ENCODE measurements around the gene NAT10.
A peak's percentile ranks its signal among the peaks of the same experiment; 100 is the strongest.

NAT10 gene

DNA sequence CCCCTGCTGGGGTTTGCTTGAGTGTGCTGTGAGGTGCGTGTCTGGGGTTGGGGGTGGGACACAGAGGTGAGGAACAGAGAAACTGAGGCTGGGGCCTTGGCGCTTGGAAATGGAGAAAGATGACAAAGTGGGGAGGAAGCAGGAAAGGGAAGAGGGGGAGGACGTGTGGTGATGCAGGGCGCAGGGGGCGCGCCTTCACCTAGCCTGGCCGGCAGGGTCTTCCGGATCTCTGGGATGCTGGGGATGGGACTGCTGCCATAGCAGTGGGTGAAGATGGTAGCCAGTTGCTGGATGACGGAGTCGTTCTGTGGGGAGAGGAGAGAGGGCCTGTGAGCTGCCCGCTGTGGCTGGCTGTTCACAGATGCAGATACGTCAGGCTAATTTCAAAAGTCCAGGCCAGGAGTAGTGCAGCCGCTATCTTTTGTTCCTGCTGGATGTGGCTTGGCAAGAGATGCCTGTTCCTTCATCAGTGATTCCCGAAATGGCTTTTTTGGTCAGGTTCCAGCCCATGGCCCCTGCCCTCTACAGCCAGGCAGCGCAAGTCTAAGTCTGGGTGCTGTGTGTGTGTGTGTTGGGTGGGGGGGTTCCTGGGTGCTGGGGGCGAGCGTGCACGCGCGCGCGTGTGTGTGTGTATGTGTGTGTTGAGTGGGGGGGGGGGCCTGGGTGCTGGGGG lies 54.8 kb downstream of the NAT10 start:
- TF ChIP-seq, protein P1, sequence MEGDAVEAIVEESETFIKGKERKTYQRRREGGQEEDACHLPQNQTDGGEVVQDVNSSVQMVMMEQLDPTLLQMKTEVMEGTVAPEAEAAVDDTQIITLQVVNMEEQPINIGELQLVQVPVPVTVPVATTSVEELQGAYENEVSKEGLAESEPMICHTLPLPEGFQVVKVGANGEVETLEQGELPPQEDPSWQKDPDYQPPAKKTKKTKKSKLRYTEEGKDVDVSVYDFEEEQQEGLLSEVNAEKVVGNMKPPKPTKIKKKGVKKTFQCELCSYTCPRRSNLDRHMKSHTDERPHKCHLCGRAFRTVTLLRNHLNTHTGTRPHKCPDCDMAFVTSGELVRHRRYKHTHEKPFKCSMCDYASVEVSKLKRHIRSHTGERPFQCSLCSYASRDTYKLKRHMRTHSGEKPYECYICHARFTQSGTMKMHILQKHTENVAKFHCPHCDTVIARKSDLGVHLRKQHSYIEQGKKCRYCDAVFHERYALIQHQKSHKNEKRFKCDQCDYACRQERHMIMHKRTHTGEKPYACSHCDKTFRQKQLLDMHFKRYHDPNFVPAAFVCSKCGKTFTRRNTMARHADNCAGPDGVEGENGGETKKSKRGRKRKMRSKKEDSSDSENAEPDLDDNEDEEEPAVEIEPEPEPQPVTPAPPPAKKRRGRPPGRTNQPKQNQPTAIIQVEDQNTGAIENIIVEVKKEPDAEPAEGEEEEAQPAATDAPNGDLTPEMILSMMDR (conservative IDR thresholded peaks at IDR 0.05; ENCODE audit: low read depth, low read length): no peak
- DNase-seq (ENCODE audit: low read depth): peak; percentile 16
- no peak overlapping the region for H3K4me3 ChIP-seq (ENCODE audit: low read depth, low read length)

- no peak overlapping the region for H3K4me3 ChIP-seq (ENCODE audit: low read depth, low read length)
- TF ChIP-seq, protein P1 (conservative IDR thresholded peaks at IDR 0.05; ENCODE audit: low read depth, low read length): no peak
- no peak for DNase-seq (ENCODE audit: low read depth)
Observed at GRCh38 chr11:34160791-34161190, 55.4 kb downstream of the NAT10 start.

- no peak for DNase-seq (ENCODE audit: low read depth)
- H3K4me3 ChIP-seq (ENCODE audit: low read depth, low read length): no peak overlapping the region
- TF ChIP-seq, protein P1 (conservative IDR thresholded peaks at IDR 0.05; ENCODE audit: low read depth, low read length): no peak
Observed at GRCh38 chr11:34161361-34161760, 55.9 kb downstream of the NAT10 start.

- DNase-seq (ENCODE audit: low read depth): peak; percentile 25
- no peak overlapping the region for H3K4me3 ChIP-seq (ENCODE audit: low read depth, low read length)
- TF ChIP-seq, protein P1 (conservative IDR thresholded peaks at IDR 0.05; ENCODE audit: low read depth, low read length): no peak
Observed at GRCh38 chr11:34161812-34162492, 56.5 kb downstream of the NAT10 start.

DNA sequence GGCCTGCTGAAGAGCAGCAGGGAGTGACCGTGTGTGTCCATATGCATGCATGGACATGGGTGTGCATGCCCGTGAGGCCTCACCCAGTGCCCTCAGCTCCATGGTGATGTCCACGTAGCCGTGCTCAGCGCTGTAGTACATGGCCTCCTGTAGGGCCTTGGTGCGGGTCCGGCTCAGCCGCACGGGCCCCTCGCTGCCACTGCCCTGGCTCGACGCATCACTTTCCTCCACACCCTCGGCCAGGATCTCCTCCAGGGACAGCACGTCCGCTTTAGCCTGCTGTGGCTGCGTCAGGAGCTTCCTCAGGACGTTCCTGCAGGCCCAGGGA lies 57.0 kb downstream of the NAT10 start:
- TF ChIP-seq, protein P1 (conservative IDR thresholded peaks at IDR 0.05; ENCODE audit: low read depth, low read length): no peak
- no peak for DNase-seq (ENCODE audit: low read depth)
- H3K4me3 ChIP-seq (ENCODE audit: low read depth, low read length): no peak overlapping the region

GRCh38 chr11:34162856-34163255 lies 57.4 kb downstream of the NAT10 start:
- no peak overlapping the region for H3K4me3 ChIP-seq (ENCODE audit: low read depth, low read length)
- TF ChIP-seq, protein P1 (conservative IDR thresholded peaks at IDR 0.05; ENCODE audit: low read depth, low read length): no peak

DNA sequence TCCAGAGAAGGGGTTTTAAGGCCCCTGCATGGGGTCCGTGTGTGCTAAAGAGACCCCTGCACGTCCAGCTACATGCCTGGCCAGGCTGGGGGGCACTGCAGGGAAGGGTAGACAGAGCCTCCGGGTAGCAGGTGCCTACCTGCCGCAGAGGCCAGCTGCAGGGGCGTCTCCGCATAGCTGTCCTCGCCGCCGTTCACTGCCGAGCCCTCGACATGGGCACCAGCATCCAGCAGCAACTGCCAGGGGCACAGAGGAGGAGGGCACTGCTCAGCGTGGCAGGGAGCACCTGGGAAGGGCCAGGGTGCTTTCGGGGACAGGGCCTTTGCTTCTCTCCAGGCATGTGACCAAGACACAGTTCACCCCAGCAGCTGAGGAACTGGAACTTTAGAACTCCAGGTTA lies 59.7 kb downstream of the NAT10 start:
- H3K4me3 ChIP-seq (ENCODE audit: low read depth, low read length): no peak overlapping the region
- TF ChIP-seq, protein P1 (conservative IDR thresholded peaks at IDR 0.05; ENCODE audit: low read depth, low read length): no peak
- no peak for DNase-seq (ENCODE audit: low read depth)

More at GRCh38 chr11:34162856-34163255, 57.4 kb downstream of the NAT10 start:
- no peak for DNase-seq (ENCODE audit: low read depth)

All from choroid plexus epithelial cell (primary cell).